ENCODE results near the gene MAGEA11. TPM values are rescaled to one million over a fixed set of nuclear protein-coding genes. Genes with fewer than 3 reads are reported as not detected.

Gene MAGEA11
- total and polyA plus RNA-seq, 2 of the 8 experiments (the other 6 are each of a cell fraction or from before 2014, with no cell fraction given), result not detected

- no peaks in the 10 kb centered on the region for H3K4me1 ChIP-seq (replicated peaks in 1 of 4; ENCODE audit: control insufficient read depth in 3 of 4, insufficient read depth in 4 of 4, low read length in 3 of 4)
- 100% methylated on average over 2 of the region's 8 CpGs; no CpG with 5 or more reads in 1 of the 2 experiments for WGBS, 2 experiments (ENCODE audit: extremely low coverage in 1 of 2, insufficient coverage in 1 of 2, insufficient read length in 1 of 2, insufficient replicate concordance in 2 of 2, low coverage in 1 of 2, low lambda C conversion rate in 2 of 2, missing lambda C conversion rate in 1 of 2)
- H3K9ac ChIP-seq (replicated peaks in 1 of 4; ENCODE audit: extremely low read depth in 1 of 4, low read depth in 3 of 4, low read length in 3 of 4), result no peak overlapping the region
- no peak overlapping the region for H3K27ac ChIP-seq (ENCODE audit: low read depth, low read length)
- H2BK15ac ChIP-seq (ENCODE audit: low read length), result no peak overlapping the region
- H2BK120ac ChIP-seq (replicated peaks; ENCODE audit: low read depth, low read length), result no peak overlapping the region
- no peaks in the 10 kb centered on the region for H3K36me3 ChIP-seq (ENCODE audit: control insufficient read depth in 2 of 4, insufficient read depth in 4 of 4, low read length in 3 of 4)
- no peak overlapping the region for H3K4ac ChIP-seq (replicated peaks; ENCODE audit: insufficient read length, low read depth, low read length)
- no peaks in the 10 kb centered on the region for H4K20me1 ChIP-seq (replicated peaks in 1 of 2; ENCODE audit: control insufficient read depth in 1 of 2, insufficient read depth in 2 of 2, low read length in 2 of 2)
- H3K4me2 ChIP-seq (ENCODE audit: insufficient read depth in 1 of 2, low read depth in 2 of 2, low read length in 2 of 2), result no peak overlapping the region
- no peak overlapping the region for H2BK5ac ChIP-seq (ENCODE audit: low read depth, low read length)
- no peak overlapping the region for H4K91ac ChIP-seq (replicated peaks; ENCODE audit: insufficient read length, low read length)
- no peak for DNase-seq (ENCODE audit: low read depth in 1 of 2, low spot score in 2 of 2)
- no peaks in the 10 kb centered on the region for H3K23me2 ChIP-seq (ENCODE audit: low read depth, low read length)
- no peaks in the 10 kb centered on the region for H3K79me1 ChIP-seq (ENCODE audit: low read depth, low read length)
- H3K56ac ChIP-seq (replicated peaks; ENCODE audit: insufficient read length, low read depth, low read length), result no peak overlapping the region
- no peaks in the 10 kb centered on the region; a peak in 1 of 4 replicates for H3K9me3 ChIP-seq (ENCODE audit: insufficient read depth in 2 of 2, low read depth in 1 of 2, low read length in 1 of 2)
- no peak overlapping the region for H2AK5ac ChIP-seq (ENCODE audit: low read depth, low read length)
- ChIA-PET POLR2A (ENCODE audit: partially characterized antibody) (no interaction called here), CTCF (ENCODE audit: partially characterized antibody) (no interaction called here)
- no peak overlapping the region for H3K23ac ChIP-seq (ENCODE audit: insufficient read length)
- H2BK12ac ChIP-seq (ENCODE audit: low read depth, low read length), result no peak overlapping the region
- H4K5ac ChIP-seq (ENCODE audit: insufficient read length, low read depth, low read length), result no peak overlapping the region
- no peak for FAIRE-seq
- no peak overlapping the region for H3K4me3 ChIP-seq (ENCODE audit: extremely low read depth in 1 of 4, insufficient read depth in 2 of 4, low read depth in 3 of 4, low read length in 4 of 4)
- H3K27me3 ChIP-seq (replicated peaks in 1 of 4; ENCODE audit: control insufficient read depth in 3 of 4, extremely low read depth in 1 of 4, insufficient read depth in 3 of 4, low read length in 3 of 4), result no peaks in the 10 kb centered on the region
- H2BK20ac ChIP-seq (ENCODE audit: low read length), result no peak overlapping the region
- H3K14ac ChIP-seq (ENCODE audit: insufficient read length), result no peak overlapping the region
- H2AFZ ChIP-seq (ENCODE audit: low read length), result no peak overlapping the region
- no peak overlapping the region for H4K8ac ChIP-seq (ENCODE audit: extremely low read depth, insufficient read depth, low read length)
- H3K18ac ChIP-seq (ENCODE audit: extremely low read depth, low read length), result no peak overlapping the region
- H3K79me2 ChIP-seq (ENCODE audit: control insufficient read depth in 1 of 2, insufficient read depth in 2 of 2, low read length in 2 of 2), result no peaks in the 10 kb centered on the region
- TF ChIP-seq USF2 (IDR thresholded peaks at IDR 0.05; ENCODE audit: low read length) (no peak), CEBPB (IDR thresholded peaks at IDR 0.05; ENCODE audit: low read depth, low read length) (no peak), RNF2 (IDR thresholded peaks at IDR 0.05; ENCODE audit: borderline replicate concordance, low read depth, low read length, missing control alignments, poor library complexity, severe bottlenecking) (no peak), SAP30 (IDR thresholded peaks at IDR 0.05; ENCODE audit: insufficient read depth, insufficient replicate concordance, low read length) (no peak), SRF (IDR thresholded peaks at IDR 0.05; ENCODE audit: low read depth, low read length) (no peak), CTCF (IDR thresholded peaks at IDR 0.05; ENCODE audit: control extremely low read depth in 1 of 3, insufficient read depth in 1 of 3, low read depth in 1 of 3, low read length in 3 of 3) (no peak), ATF3 (IDR thresholded peaks at IDR 0.05; ENCODE audit: insufficient read depth, low read depth, low read length) (no peak)
Observed at GRCh38 chrX:149757206-149758067, 45.6 kb downstream of the MAGEA11 start.
